Cardiac muscle cell (in vitro differentiated cells and primary cell): Measurements from ENCODE around the gene ZNF583. TPM values are rescaled to one million over a fixed set of nuclear protein-coding genes. Genes with fewer than 3 reads are reported as not detected.

Experiments
- DNase-seq, 2 donors: peaks; one replicate each; pipeline versions ENCODE4 v3.0.0 to v3.0.0-alpha.2; 2010 to 2017; ENCODE audit warnings: low read depth in 1 of 2, low spot score in 1 of 2
- H3K27ac ChIP-seq: fragments of 200-600 bp; sonication (generic); 2 replicates; pipeline ENCODE4 v1.5.1; 2016
- H3K27me3 ChIP-seq: fragments of 200-600 bp; sonication (generic); 2 replicates; pipeline ENCODE4 v1.6.0; 2016; ENCODE audit warnings: control low read depth
- H3K36me3 ChIP-seq: fragments of 200-600 bp; sonication (generic); 2 replicates; pipeline ENCODE4 v1.5.1; 2016; ENCODE audit warnings: control low read depth
- H3K4me1 ChIP-seq: fragments of 200-600 bp; sonication (generic); 2 replicates; pipeline ENCODE4 v1.8.1; 2017; ENCODE audit warnings: low read depth, mild to moderate bottlenecking, mixed run types
- H3K4me3 ChIP-seq: fragments of 200-600 bp; sonication (generic); 2 replicates; pipeline ENCODE4 v1.5.1; 2016; ENCODE audit warnings: mild to moderate bottlenecking
- H3K9me3 ChIP-seq: fragments of 200-600 bp; sonication (generic); 2 replicates; pipeline ENCODE4 v1.5.1; 2017; ENCODE audit warnings: low read depth, mild to moderate bottlenecking, control low read depth
- polyA plus RNA-seq: library from polyadenylated mRNA; unstranded; fragments of >200 nt; fragmentation: Nextera tagmentation; extraction: Ambion mirVana; gene quantifications from 2 replicates; pipeline ENCODE4 v1.2.1, GENCODE V29; 2016
- total RNA-seq: library from RNA; depleted of rRNA; stranded (reverse); fragments of >200 nt; gene quantifications from 2 replicates; pipeline ENCODE4 v1.2.3, GENCODE V29; 2016
- TF ChIP-seq, protein P1 (sequence below): IDR thresholded peaks from 2 replicates; pipeline ENCODE4 v1.5.1; 2012; ENCODE audit warnings: low read depth, mild to moderate bottlenecking, low read length

ZNF583 gene
- total and polyA plus RNA-seq, 2 experiments from 2014 or later: 7.4 to 26.7 TPM

DNA sequence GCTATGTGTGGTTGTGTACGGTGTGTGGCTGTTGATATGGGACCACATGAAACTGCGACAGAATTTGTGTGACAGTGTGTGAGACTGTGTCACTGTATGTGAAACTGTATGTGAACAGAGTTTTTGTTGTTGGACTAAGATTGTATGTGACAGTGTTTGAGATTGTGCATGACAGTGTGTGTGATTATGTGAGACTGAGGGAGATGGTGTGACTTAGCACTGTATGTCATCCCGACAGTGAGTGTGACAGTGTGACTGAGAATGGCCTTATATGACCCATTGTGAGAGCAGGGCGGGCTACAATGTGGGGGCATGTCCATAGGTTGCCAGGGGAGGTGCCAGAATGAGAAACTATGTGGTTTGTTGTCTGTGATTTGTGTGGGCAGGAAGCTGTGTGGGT is 930 bp downstream of the ZNF583 start:
- TF ChIP-seq, protein P1, sequence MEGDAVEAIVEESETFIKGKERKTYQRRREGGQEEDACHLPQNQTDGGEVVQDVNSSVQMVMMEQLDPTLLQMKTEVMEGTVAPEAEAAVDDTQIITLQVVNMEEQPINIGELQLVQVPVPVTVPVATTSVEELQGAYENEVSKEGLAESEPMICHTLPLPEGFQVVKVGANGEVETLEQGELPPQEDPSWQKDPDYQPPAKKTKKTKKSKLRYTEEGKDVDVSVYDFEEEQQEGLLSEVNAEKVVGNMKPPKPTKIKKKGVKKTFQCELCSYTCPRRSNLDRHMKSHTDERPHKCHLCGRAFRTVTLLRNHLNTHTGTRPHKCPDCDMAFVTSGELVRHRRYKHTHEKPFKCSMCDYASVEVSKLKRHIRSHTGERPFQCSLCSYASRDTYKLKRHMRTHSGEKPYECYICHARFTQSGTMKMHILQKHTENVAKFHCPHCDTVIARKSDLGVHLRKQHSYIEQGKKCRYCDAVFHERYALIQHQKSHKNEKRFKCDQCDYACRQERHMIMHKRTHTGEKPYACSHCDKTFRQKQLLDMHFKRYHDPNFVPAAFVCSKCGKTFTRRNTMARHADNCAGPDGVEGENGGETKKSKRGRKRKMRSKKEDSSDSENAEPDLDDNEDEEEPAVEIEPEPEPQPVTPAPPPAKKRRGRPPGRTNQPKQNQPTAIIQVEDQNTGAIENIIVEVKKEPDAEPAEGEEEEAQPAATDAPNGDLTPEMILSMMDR: no peak
- H3K27ac ChIP-seq: no peak overlapping the region
- no peak for DNase-seq
- no peaks in the 10 kb centered on the region for H3K9me3 ChIP-seq
- peaks cover 18% of the 10 kb centered on the region for H3K36me3 ChIP-seq
- H3K4me1 ChIP-seq: peaks cover 3% of the 10 kb centered on the region
- H3K4me3 ChIP-seq: peak overlapping the region; percentile 72
- H3K27me3 ChIP-seq: no peaks in the 10 kb centered on the region

DNA sequence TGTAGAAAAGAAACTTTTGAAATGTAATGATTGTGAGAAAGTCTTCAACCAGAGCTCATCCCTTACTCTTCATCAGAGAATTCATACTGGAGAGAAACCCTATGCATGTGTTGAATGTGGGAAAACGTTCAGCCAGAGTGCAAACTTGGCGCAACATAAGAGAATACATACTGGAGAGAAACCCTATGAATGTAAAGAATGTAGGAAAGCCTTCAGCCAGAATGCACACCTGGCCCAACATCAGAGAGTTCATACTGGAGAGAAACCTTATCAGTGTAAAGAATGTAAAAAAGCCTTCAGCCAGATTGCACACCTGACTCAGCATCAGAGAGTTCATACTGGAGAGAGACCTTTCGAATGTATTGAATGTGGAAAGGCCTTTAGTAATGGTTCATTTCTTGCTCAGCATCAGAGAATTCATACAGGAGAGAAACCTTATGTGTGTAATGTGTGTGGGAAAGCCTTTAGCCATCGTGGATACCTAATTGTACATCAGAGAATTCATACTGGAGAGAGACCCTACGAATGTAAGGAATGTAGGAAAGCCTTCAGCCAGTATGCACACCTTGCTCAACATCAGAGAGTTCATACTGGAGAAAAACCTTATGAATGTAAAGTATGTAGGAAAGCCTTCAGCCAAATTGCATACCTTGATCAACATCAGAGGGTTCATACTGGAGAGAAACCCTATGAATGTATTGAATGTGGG is 19.3 kb downstream of the ZNF583 start:
- DNase-seq: no peak
- no peaks in the 10 kb centered on the region for H3K4me1 ChIP-seq
- H3K9me3 ChIP-seq: peaks cover 20% of the 10 kb centered on the region
- no peak overlapping the region for H3K27ac ChIP-seq
- peaks cover 6% of the 10 kb centered on the region for H3K36me3 ChIP-seq
- no peak overlapping the region for H3K4me3 ChIP-seq
- TF ChIP-seq, protein P1: no peak
- H3K27me3 ChIP-seq: no peaks in the 10 kb centered on the region

DNA sequence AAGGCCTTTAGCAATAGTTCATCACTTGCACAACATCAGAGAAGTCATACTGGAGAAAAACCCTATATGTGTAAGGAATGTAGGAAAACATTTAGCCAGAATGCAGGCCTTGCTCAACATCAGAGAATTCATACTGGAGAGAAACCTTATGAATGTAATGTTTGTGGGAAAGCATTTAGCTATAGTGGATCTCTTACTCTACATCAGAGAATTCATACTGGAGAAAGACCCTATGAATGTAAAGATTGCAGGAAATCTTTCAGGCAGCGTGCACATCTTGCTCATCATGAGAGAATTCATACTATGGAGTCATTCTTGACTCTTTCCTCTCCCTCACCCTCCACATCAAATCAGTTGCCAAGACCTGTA is 19.8 kb downstream of the ZNF583 start:
- peaks cover 6% of the 10 kb centered on the region for H3K36me3 ChIP-seq
- H3K4me3 ChIP-seq: no peak overlapping the region
- peaks cover 22% of the 10 kb centered on the region for H3K9me3 ChIP-seq
- TF ChIP-seq, protein P1: no peak
- no peaks in the 10 kb centered on the region for H3K4me1 ChIP-seq
- H3K27ac ChIP-seq: no peak overlapping the region
- no peaks in the 10 kb centered on the region for H3K27me3 ChIP-seq
- DNase-seq: no peak

DNA sequence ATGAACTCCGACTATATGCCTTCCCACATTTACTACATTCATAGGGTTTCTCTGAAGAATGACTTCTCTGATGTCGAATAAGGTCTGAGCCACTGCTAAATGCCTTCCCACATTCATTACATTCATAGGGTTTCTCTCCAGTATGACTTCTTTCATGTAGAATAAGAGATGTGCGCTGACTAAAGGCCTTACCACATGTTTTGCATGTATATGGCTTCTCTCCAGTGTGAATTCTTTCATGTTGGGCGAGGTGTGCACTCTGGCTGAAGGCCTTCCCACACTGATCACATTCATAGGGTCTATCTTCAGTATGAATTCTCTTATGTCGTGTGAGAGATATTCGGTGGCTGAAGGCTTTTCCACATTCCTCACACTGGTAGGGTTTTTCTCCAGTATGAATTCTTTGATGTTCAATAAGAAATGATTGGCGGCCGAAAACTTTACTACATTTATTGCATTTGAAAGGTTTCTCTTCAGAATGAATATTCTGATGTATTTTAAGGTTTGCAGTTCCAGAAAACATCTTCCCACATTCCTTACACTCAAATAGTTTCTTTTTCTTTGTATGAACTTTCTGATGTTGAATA is 37.2 kb downstream of the ZNF583 start:
- H3K27me3 ChIP-seq: no peaks in the 10 kb centered on the region
- no peak for DNase-seq
- no peaks in the 10 kb centered on the region for H3K4me1 ChIP-seq
- H3K9me3 ChIP-seq: peaks cover 8% of the 10 kb centered on the region
- H3K36me3 ChIP-seq: no peaks in the 10 kb centered on the region
- H3K27ac ChIP-seq: no peak overlapping the region
- no peak overlapping the region for H3K4me3 ChIP-seq
- TF ChIP-seq, protein P1: no peak

DNA sequence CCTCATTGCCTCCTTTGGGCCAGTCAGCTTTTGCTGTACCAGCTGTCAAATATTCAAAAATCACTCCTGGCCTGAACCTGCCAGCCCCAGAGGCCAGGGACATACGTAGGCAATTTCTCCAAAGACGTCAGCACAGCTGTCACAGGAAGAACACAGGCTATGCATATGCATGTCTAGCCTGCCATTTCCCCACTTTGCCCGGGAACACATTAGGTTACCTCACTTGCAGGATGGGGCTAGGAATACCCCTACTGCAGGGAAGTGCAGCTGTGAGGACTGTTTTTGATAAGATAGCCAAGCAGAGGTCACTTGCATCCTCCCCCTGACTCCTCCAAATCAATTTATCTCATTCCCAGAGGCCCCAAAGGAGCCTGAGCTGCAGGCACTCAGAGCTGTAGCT is 70.2 kb downstream of the ZNF583 start:
- no peak for DNase-seq
- H3K27ac ChIP-seq: peak overlapping the region; percentile 69

More for the DNA sequence above, 70.2 kb downstream of the ZNF583 start:
- H3K27me3 ChIP-seq: no peaks in the 10 kb centered on the region
- no peak overlapping the region for H3K4me3 ChIP-seq
- no peaks in the 10 kb centered on the region for H3K4me1 ChIP-seq
- TF ChIP-seq, protein P1: no peak
- H3K9me3 ChIP-seq: no peaks in the 10 kb centered on the region
- no peaks in the 10 kb centered on the region for H3K36me3 ChIP-seq
